Breast epithelium (tissue), 3 donors: ENCODE results near the gene TRIP12.

ENCODE experiments used
- POLR2A ChIP-seq: fragments of 450-650 bp; IDR thresholded peaks from one replicate; pipeline ENCODE4 v1.6.1; 2016; ENCODE audit warnings: antibody characterized with exemption, mild to moderate bottlenecking, moderate library complexity
- POLR2AphosphoS5 ChIP-seq, 3 donors: sonication (generic); formaldehyde crosslinking; IDR thresholded peaks; one replicate each; pipeline ENCODE4 v1.6.1; 2017; ENCODE audit warnings: antibody characterized with exemption in 3 of 3
- TF ChIP-seq, protein P1 (sequence below), 3 donors: fragments of 450-650 bp; IDR thresholded peaks; one replicate each; pipeline ENCODE4 v1.5.1; 2016 to 2017; ENCODE audit warnings: antibody characterized with exemption in 3 of 3, mild to moderate bottlenecking in 3 of 3, moderate library complexity in 3 of 3

GRCh38 chr2:229899604-229900003 lies 22.2 kb downstream of the TRIP12 start:
- no peak for TF ChIP-seq POLR2A
- TF ChIP-seq, protein P1, sequence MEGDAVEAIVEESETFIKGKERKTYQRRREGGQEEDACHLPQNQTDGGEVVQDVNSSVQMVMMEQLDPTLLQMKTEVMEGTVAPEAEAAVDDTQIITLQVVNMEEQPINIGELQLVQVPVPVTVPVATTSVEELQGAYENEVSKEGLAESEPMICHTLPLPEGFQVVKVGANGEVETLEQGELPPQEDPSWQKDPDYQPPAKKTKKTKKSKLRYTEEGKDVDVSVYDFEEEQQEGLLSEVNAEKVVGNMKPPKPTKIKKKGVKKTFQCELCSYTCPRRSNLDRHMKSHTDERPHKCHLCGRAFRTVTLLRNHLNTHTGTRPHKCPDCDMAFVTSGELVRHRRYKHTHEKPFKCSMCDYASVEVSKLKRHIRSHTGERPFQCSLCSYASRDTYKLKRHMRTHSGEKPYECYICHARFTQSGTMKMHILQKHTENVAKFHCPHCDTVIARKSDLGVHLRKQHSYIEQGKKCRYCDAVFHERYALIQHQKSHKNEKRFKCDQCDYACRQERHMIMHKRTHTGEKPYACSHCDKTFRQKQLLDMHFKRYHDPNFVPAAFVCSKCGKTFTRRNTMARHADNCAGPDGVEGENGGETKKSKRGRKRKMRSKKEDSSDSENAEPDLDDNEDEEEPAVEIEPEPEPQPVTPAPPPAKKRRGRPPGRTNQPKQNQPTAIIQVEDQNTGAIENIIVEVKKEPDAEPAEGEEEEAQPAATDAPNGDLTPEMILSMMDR (IDR thresholded peaks at IDR 0.05), result no peak
- no peak for TF ChIP-seq POLR2AphosphoS5 (IDR thresholded peaks at IDR 0.05)
